ENCODE results near the gene JAG2. TPM values are rescaled to one million over a fixed set of nuclear protein-coding genes. Genes with fewer than 3 reads are reported as not detected.

The JAG2 gene
- total RNA-seq, 1 donor from 2014 or later, result 7.0 TPM

GRCh38 chr14:105182296-105183020 lies 13.9 kb upstream of the JAG2 start:
- no peak for DNase-seq (ENCODE audit: low spot score)

GRCh38 chr14:105181549-105182295 lies 13.1 kb upstream of the JAG2 start:
- DNase-seq (ENCODE audit: low spot score), result no peak

GRCh38 chr14:105180592-105181548 lies 12.3 kb upstream of the JAG2 start, which contains the start of gene NUDT14:
NUDT14 (minus strand) TSS chr14:105181312; CDS start chr14:105181209, 103 bp downstream.
- DNase-seq (ENCODE audit: low spot score), result peak; percentile 57

- DNase-seq (ENCODE audit: low spot score), result no peak
Measured at GRCh38 chr14:105179191-105179590, 10.6 kb upstream of the JAG2 start.

GRCh38 chr14:105178868-105179140 lies 10.2 kb upstream of the JAG2 start:
- no peak for DNase-seq (ENCODE audit: low spot score)

GRCh38 chr14:105178069-105178867 lies 9.7 kb upstream of the JAG2 start:
- DNase-seq (ENCODE audit: low spot score), result no peak

GRCh38 chr14:105177082-105177481 lies 8.5 kb upstream of the JAG2 start:
- no peak for DNase-seq (ENCODE audit: low spot score)

GRCh38 chr14:105176513-105176912 lies 7.9 kb upstream of the JAG2 start:
- DNase-seq (ENCODE audit: low spot score), result no peak

- DNase-seq (ENCODE audit: low spot score), result no peak
Measured at GRCh38 chr14:105173901-105174894, 5.6 kb upstream of the JAG2 start.

- DNase-seq (ENCODE audit: low spot score), result no peak
Measured at GRCh38 chr14:105173145-105173544, 4.6 kb upstream of the JAG2 start.

GRCh38 chr14:105172476-105172875 lies 3.9 kb upstream of the JAG2 start:
- no peak for DNase-seq (ENCODE audit: low spot score)

GRCh38 chr14:105171004-105171673 lies 2.6 kb upstream of the JAG2 start:
- DNase-seq (ENCODE audit: low spot score), result no peak

GRCh38 chr14:105169776-105170655 lies 1.4 kb upstream of the JAG2 start:
- DNase-seq (ENCODE audit: low spot score), result no peak

- DNase-seq (ENCODE audit: low spot score), result no peak
Measured at GRCh38 chr14:105168979-105169507, 467 bp upstream of the JAG2 start.

GRCh38 chr14:105168093-105168420 lies 519 bp downstream of the JAG2 start:
- no peak for DNase-seq (ENCODE audit: low spot score)

GRCh38 chr14:105167303-105168092 lies 1.1 kb downstream of the JAG2 start:
- no peak for DNase-seq (ENCODE audit: low spot score)

GRCh38 chr14:105166571-105167302 lies 1.8 kb downstream of the JAG2 start:
- no peak for DNase-seq (ENCODE audit: low spot score)

Measured in umbilical cord (tissue), 2 donors.